ENCODE data around the gene ZNF853. TPM values are rescaled to one million over a fixed set of nuclear protein-coding genes. Genes with fewer than 3 reads are reported as not detected.

ZNF853 gene
- total and polyA plus RNA-seq, 2 of the 8 experiments (the other 6 are each of a cell fraction or from before 2014, with no cell fraction given): 4.3 to 5.7 TPM

- TF ChIP-seq POU5F1 (IDR thresholded peaks at IDR 0.05; ENCODE audit: low read depth, low read length) (no peak), E2F6 (IDR thresholded peaks at IDR 0.05) (no peak), TCF12 (IDR thresholded peaks at IDR 0.05; ENCODE audit: low read depth, low read length) (no peak), GABPA (IDR thresholded peaks at IDR 0.05; ENCODE audit: borderline replicate concordance, insufficient read depth, low read length) (no peak)
Observed at GRCh38 chr7:6623589-6624245, 8.3 kb downstream of the ZNF853 start (continued).
